Stimulated activated CD8-positive, alpha-beta memory T cell treated with anti-CD3 and anti-CD28 coated beads, Interleukin-15, amount 100 ng/mL, for 48 hours (primary cell): Measurements from ENCODE around the gene ROS1.
"Not testable (repeated sequence)": the region's sequence is repeated elsewhere in the genome, so short reads cannot be mapped to it uniquely, and the experiment has no call there.

Experiments
- DNase-seq, 2 donors: peaks; one replicate each; pipeline ENCODE4 v3.0.0-alpha.2; 2020; ENCODE audit warnings: low read depth in 2 of 2

ROS1 gene

GRCh38 chr6:117384659-117385058, 41.1 kb downstream of the ROS1 start:
- DNase-seq, result no peak

GRCh38 chr6:117381749-117382148, 44.0 kb downstream of the ROS1 start:
- no peak for DNase-seq

DNA sequence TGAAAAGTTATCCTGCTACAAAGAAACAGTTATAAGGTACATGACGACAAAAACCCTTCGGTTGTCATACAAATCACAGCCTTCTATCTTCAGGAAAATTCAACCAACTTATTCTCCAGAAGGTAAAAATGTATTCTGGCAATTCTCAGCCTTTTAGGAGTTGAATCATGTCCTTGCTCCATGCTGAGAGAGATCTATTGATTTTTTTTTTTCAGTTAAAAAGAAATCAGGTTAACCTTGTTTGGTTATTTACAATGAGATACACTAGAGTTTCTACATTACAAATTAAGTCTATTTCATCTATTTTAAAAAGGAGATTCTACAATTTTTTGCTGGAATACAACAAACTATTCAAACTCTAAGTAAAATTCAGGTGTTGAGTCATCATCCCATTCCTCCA, 45.4 kb downstream of the ROS1 start:
- DNase-seq, result no peak

- DNase-seq, result no peak
These were observed 50.3 kb downstream of the ROS1 start for GRCh38 chr6:117375446-117375845.

- DNase-seq, result no peak
These were observed 52.4 kb downstream of the ROS1 start for GRCh38 chr6:117373211-117373813.

- not testable (repeated sequence) for DNase-seq
These were observed 53.5 kb downstream of the ROS1 start for GRCh38 chr6:117372289-117372688.

DNA sequence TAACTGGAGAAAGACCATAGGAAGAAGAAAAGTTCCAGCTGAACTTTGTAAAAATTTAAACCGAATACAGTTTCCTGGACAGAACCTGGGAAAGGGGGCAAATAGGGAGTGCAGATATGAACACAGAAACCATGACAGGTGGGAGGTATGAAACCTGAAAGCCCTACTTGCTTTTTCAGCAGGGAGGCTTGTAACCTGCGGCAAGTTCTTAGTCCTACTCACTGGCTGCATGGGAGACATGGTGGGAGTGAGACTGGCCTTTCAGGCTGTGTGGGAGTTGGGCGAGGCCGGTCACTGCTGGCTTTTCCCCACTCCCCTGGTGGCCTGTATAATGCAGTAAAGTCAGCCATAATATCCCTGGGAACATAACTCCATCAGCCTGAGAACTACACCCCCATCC, 54.2 kb downstream of the ROS1 start:
- no peak for DNase-seq

GRCh38 chr6:117359581-117359980, 66.2 kb downstream of the ROS1 start:
- DNase-seq, result no peak

- no peak for DNase-seq
These were observed 71.1 kb downstream of the ROS1 start for GRCh38 chr6:117354671-117355070.

DNA sequence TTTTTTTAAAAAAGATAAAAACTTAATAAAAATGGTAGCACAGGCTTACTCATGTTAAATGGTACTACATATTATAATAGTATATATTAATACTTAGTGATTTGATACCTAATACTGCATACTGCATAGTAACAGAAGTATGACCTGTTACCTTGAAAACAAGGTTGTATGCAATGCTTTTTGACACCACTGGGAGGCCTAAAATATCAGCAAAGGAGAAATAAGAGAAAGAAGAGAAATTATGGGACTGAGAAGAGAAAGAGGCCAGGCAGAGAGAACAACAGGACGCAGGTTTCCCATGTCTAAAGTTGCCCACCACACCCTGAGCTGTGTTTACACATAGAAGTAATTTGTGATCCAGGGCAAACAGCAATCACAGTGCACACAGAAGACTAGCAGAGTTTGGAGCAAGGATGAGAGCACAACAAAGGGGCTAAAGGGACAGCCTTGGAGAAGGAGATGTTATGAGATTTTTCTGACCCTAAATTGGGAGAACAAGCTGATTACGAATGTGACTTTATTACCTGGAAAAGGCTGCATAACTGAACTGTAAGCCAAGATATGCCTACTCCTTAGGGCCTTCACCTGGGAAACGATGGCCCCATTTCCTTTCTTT, 73.2 kb downstream of the ROS1 start:
- no peak for DNase-seq

DNA sequence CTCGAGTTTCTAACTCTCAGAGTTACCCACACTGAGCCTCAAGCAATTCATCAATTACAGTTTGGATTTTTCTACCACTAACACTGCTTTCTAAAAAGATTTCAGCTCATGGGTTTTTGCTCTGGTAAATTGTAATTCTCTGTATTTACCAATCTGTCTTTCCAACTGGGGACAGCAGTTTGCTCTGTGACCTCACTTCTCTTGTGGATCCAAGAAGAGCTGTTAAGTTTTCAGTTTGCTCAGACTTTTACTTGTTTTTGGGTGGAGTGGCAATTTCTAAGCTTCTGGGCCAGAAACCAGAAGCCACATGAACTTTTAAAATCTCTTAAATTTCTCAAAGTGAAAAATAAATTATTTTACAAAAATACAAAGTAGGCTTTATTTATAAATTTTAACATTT, 74.2 kb downstream of the ROS1 start:
- DNase-seq, result no peak

- DNase-seq, result no peak
These were observed 79.4 kb downstream of the ROS1 start for GRCh38 chr6:117346142-117346930.

DNA sequence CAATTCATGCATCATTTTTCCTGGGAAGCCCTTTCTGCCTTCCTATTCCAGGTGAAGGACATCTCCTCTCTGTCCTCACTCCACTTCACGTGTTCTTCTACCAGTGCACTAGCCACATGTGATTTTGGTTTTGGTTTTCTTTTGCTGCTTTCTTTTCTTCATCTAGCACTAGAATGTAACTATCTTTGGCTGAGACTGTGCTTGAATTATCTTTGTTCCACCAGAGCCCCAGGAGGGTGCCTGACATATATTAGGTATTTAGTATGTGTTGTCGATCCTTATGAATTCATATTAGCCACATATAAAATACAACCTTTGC, 80.5 kb downstream of the ROS1 start:
- no peak for DNase-seq

DNA sequence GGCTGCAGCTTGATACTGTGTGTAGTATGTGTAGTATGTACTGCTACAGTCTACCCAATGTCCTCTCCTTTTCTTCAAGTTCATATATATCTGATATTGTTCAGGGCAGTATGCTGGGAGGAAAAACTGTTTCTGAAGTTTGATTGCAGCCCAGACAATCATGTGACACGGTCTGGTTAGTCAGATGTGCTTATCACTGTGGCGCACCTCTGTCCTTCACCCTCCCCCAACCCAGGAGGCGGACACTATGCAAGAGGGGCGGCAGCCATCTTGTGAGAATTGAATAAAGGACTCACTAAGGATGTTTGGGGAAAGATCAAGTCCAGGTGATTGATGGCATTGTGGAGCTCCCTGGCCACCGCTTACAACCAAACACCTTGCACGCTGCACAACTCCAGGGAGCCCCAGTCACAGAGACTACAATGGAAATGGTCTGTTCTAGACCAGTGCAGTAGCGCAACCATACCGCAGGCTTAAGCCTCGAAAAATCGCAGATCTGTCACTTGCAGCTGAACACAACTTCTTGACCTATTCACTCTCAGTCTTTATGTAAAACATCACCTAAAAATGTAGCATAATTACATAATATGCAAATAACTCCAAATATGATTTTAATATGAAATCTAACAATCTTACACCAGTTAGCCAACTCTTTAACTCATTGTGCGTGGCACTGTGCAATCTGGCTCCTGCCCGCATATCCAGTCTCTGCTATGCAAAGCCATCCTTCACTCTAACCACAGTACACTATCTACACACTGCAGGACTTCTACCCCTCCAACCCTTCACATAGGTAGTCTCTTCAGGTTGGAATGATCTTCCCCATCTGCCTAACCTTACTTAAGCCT, 81.1 kb downstream of the ROS1 start:
- no peak for DNase-seq

DNA sequence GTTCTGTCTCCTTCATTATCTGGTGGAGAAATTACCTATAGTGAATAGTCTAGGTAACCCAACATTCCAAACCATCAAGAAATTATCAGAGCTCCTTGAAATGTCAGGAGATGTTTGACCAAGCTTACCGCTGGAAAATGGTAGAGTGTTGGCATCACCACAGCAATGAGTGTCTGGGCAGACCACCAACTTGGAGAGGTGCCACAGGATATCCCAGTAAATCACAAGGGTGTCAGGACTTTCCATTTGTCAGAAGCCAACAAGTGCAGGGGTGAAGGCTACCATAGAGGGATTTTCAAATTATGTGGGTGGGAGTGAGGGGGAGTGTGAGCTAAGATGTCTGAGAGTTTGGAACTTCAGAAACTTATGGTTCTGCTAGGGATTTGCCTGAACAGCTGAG, 87.2 kb downstream of the ROS1 start:
- no peak for DNase-seq

GRCh38 chr6:117329926-117330325, 95.8 kb downstream of the ROS1 start:
- DNase-seq, result no peak

GRCh38 chr6:117328500-117328899, 97.2 kb downstream of the ROS1 start:
- no peak for DNase-seq

DNA sequence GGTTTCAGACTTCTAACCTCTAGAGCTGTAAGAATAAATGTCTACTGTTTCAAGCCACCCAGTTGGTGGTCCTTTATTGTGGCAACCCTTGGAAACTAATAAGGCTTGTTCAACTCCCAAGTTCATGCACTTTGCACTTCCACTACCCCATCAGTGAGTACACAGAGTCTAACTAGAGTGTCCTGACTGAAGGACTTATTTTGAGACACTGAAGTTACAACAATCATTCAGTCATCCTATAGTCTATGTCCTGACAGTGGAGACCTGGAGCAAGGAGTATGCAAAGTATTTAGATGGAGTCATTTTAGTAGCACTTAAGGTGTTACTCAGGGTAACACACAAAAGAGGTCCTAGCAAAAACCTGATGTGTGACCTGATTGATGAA, 97.7 kb downstream of the ROS1 start:
- no peak for DNase-seq

DNA sequence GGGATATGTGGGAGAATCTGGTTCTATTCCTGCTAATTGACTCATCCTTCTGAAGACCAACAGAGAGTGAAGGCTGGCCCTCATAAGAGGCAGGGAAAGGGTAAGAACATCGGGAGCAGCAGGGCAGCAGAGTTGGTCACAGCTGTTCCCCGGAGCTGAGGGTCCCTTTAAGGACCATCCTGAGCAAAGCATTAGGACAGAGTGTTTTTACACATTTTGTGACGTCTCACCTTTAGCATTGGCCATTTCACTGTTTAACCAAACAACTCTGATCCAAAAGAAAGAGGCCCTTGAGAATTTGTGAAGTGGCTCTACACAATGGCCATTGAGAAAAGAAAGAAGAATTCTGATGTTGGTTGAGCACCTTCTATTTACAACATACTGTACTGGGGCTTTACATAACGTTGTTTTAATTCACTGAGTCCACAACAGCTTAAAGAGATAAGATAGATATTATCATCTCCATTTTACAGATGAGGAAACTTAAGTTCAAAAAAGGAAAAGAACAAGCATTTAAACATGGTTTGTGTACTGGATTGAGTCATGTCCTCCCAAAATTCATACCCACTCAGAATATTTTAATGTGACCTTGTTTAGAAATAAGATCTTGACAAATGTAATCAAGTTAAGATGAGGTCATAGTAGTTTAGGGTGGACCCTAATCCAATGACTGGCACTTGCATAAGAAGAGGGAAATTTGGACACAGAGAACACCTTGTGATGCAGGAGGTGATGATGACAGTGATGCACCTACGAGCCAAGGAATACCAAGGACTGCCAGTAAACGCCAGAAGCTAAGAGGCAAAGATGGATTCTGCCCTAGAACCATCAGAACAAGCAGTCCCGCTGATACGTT, 98.4 kb downstream of the ROS1 start:
- DNase-seq, result no peak

GRCh38 chr6:117326396-117326795, 99.3 kb downstream of the ROS1 start:
- no peak for DNase-seq

- DNase-seq, result no peak
These were observed 108.5 kb downstream of the ROS1 start for GRCh38 chr6:117317261-117317660.

DNA sequence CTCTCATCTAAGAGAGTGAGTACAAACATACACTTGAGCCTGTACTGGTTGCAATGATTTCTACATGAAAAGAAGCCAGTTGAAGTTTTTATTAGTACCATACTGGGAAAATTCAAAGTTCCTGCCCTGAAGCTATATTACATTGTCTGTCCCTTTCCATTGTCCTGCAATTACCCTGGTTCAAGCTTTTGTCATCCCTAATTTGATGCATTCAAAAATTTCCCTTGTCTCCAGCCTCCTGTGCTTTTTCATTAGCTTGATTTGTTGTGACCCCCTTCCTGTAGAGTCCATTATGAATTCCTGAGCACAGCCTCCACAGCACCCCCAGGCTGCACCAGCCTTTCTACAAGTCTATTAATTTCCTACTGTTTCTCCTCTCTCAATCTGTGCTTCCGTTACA, 114.0 kb downstream of the ROS1 start:
- DNase-seq, result no peak
